Stomach (tissue), 4 donors: ENCODE data around the gene USP34.

Experiments used
- CTCF ChIP-seq, 7 experiments: fragments of 450-650 bp in 4 of 7; fragments of 200-600 bp in 3 of 7; sonication (generic) in 3 of 7; IDR thresholded peaks; one replicate each; pipeline ENCODE4 v1.5.1; 2016 to 2019; ENCODE audit warnings: antibody characterized with exemption in 7 of 7, control low read depth in 2 of 7, mild to moderate bottlenecking in 1 of 7
- EP300 ChIP-seq: sonication (generic); formaldehyde crosslinking; IDR thresholded peaks from one replicate; pipeline ENCODE4 v1.6.1; 2017; ENCODE audit warnings: antibody characterized with exemption
- POLR2A ChIP-seq, 4 donors: fragments of 450-650 bp; IDR thresholded peaks; one replicate each; pipeline ENCODE4 v1.6.1; 2016; ENCODE audit warnings: antibody characterized with exemption in 4 of 4, control low read depth in 2 of 4, mild to moderate bottlenecking in 1 of 4, moderate library complexity in 1 of 4
- POLR2AphosphoS5 ChIP-seq, 3 donors: sonication (generic); formaldehyde crosslinking; IDR thresholded peaks; one replicate each; pipeline ENCODE4 v1.6.1; 2016; ENCODE audit warnings: antibody characterized with exemption in 3 of 3

- TF ChIP-seq CTCF (IDR thresholded peaks at IDR 0.05): no peak
- no peak for TF ChIP-seq POLR2A (IDR thresholded peaks at IDR 0.05)
- TF ChIP-seq POLR2AphosphoS5 (IDR thresholded peaks at IDR 0.05): no peak
- no peak for TF ChIP-seq EP300
These were observed 332.0 kb downstream of the USP34 start for GRCh38 chr2:61138859-61139258.
